Thoracic aorta (tissue), 2 donors: Measurements from ENCODE around the gene RANGAP1. TPM values are rescaled to one million over a fixed set of nuclear protein-coding genes. Genes with fewer than 3 reads are reported as not detected.

Source experiments
- ATAC-seq: fragments of 150-250 bp; one replicate; pipeline ENCODE4 v1.8.0; 2017; ENCODE audit warnings: low read depth; ENCODE audit not compliant: insufficient number of reproducible peaks, low FRiP score
- DNase-seq: peaks from one replicate; pipeline ENCODE4 v3.0.0-alpha.2; 2020; ENCODE audit warnings: low spot score
- H3K27ac ChIP-seq, 2 donors: fragments of 200-600 bp; sonication (generic); 1 replicate in 1 of 2; 2 replicates in 1 of 2; pipeline ENCODE4 v1.5.1; 2016; ENCODE audit warnings: mild to moderate bottlenecking in 2 of 2, moderate library complexity in 2 of 2
- H3K27me3 ChIP-seq: fragments of 200-600 bp; sonication (generic); replicated peaks from 2 replicates; pipeline ENCODE4 v1.6.0; 2016; ENCODE audit warnings: mild to moderate bottlenecking; ENCODE audit not compliant: insufficient read depth
- H3K36me3 ChIP-seq: fragments of 200-600 bp; sonication (generic); one replicate; pipeline ENCODE4 v1.5.1; 2016
- H3K4me1 ChIP-seq, 2 donors: fragments of 200-600 bp; sonication (generic); 1 replicate in 1 of 2; 2 replicates in 1 of 2; pipeline versions ENCODE4 v1.5.1 to v1.6.0; 2016; ENCODE audit warnings: low read depth in 2 of 2, mild to moderate bottlenecking in 1 of 2; ENCODE audit not compliant: control insufficient read depth in 1 of 2
- H3K4me3 ChIP-seq: fragments of 200-600 bp; sonication (generic); 2 replicates; pipeline ENCODE4 v1.5.1; 2016; ENCODE audit warnings: mild to moderate bottlenecking
- H3K9me3 ChIP-seq: fragments of 200-600 bp; sonication (generic); 2 replicates; pipeline ENCODE4 v1.5.1; 2016
- total RNA-seq, 2 donors: library from RNA; depleted of rRNA; stranded (reverse); fragments of >200 nt; gene quantifications; one replicate each; pipeline versions ENCODE4 v1.1.0 to v1.2.3, GENCODE V29; 2016
- TF ChIP-seq, protein P1 (sequence below): fragments of 200-600 bp; sonication (generic); IDR thresholded peaks from one replicate; pipeline ENCODE4 v1.5.1; 2019; ENCODE audit warnings: antibody characterized with exemption

RANGAP1 gene, protein sequence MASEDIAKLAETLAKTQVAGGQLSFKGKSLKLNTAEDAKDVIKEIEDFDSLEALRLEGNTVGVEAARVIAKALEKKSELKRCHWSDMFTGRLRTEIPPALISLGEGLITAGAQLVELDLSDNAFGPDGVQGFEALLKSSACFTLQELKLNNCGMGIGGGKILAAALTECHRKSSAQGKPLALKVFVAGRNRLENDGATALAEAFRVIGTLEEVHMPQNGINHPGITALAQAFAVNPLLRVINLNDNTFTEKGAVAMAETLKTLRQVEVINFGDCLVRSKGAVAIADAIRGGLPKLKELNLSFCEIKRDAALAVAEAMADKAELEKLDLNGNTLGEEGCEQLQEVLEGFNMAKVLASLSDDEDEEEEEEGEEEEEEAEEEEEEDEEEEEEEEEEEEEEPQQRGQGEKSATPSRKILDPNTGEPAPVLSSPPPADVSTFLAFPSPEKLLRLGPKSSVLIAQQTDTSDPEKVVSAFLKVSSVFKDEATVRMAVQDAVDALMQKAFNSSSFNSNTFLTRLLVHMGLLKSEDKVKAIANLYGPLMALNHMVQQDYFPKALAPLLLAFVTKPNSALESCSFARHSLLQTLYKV
- 10 to 100 TPM; 42.0 to 42.7 TPM for total RNA-seq

GRCh38 chr22:41285820-41286638 lies at the start of gene RANGAP1:
Gene RANGAP1 (minus strand): TSS chr22:41286187. CDS start chr22:41281044, 5,143 bp downstream.
- Histone ChIP-seq H3K9me3 (no peaks in the 10 kb centered on the region), H3K27ac (peak within 1 kb of the TSS; percentile 58 to 67), H3K27me3 (no peaks in the 10 kb centered on the region), H3K36me3 (peaks cover 11% of the 10 kb centered on the region), H3K4me1 (peaks cover 10 to 40% of the 10 kb centered on the region in 2 donors), H3K4me3 (peak within 1 kb of the TSS; percentile 88)
- peak; percentile 82 for DNase-seq
- TF ChIP-seq, protein P1, sequence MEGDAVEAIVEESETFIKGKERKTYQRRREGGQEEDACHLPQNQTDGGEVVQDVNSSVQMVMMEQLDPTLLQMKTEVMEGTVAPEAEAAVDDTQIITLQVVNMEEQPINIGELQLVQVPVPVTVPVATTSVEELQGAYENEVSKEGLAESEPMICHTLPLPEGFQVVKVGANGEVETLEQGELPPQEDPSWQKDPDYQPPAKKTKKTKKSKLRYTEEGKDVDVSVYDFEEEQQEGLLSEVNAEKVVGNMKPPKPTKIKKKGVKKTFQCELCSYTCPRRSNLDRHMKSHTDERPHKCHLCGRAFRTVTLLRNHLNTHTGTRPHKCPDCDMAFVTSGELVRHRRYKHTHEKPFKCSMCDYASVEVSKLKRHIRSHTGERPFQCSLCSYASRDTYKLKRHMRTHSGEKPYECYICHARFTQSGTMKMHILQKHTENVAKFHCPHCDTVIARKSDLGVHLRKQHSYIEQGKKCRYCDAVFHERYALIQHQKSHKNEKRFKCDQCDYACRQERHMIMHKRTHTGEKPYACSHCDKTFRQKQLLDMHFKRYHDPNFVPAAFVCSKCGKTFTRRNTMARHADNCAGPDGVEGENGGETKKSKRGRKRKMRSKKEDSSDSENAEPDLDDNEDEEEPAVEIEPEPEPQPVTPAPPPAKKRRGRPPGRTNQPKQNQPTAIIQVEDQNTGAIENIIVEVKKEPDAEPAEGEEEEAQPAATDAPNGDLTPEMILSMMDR, result peak; percentile 35
- peak; percentile 96 for ATAC-seq

DNA sequence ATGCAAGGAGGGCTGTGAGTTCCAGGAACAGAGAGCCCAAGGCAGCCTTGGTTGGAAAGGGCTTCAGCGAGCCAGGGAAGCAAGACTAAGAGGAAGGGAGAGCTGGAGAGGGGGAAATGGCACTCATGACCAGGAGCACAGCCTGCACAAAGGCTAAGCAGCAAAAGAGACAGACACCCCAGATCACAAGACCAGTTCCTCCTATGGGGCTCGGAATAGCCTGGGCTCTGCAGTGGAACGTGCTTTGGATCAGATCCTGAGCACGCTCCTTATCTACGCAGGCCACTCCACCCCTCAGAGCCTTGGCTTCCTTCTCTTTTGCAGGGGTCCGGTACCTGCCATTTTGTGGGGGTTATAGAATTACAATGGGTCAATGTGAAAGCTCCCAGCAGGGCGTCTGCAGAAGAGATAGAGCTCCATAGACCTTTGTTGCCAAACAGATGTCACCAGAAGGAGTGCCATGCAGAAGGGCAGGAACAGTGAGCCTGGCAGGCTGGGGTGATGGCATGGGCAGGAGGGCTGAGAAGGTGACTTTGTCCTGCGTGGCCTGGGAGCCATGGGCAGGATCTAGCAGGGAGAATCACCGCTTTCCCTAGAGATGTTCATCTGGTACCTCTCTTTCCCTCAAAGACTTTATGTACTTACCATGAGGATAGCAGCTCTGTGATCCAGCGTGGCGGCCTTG lies 49.1 kb upstream of the RANGAP1 start:
- Histone ChIP-seq H3K4me3 (no peak overlapping the region), H3K4me1 (no peaks in the 10 kb centered on the region), H3K27me3 (no peaks in the 10 kb centered on the region), H3K9me3 (no peaks in the 10 kb centered on the region), H3K27ac (no peak overlapping the region), H3K36me3 (peaks cover 37% of the 10 kb centered on the region)
- ATAC-seq, result no peak
- TF ChIP-seq, protein P1, result no peak
- DNase-seq, result no peak

GRCh38 chr22:41334215-41334614 lies 48.2 kb upstream of the RANGAP1 start:
- H3K4me1 ChIP-seq, result no peaks in the 10 kb centered on the region
- no peak overlapping the region for H3K27ac ChIP-seq
- no peaks in the 10 kb centered on the region for H3K27me3 ChIP-seq
- H3K9me3 ChIP-seq, result no peaks in the 10 kb centered on the region
- ATAC-seq (no peak), DNase-seq (no peak)
- H3K4me3 ChIP-seq, result no peak overlapping the region
- TF ChIP-seq, protein P1, result no peak
- peaks cover 44% of the 10 kb centered on the region for H3K36me3 ChIP-seq

- no peaks in the 10 kb centered on the region for H3K27me3 ChIP-seq
- TF ChIP-seq, protein P1, result no peak
- DNase-seq (no peak), ATAC-seq (no peak)
- no peaks in the 10 kb centered on the region for H3K4me1 ChIP-seq
- peaks cover 44% of the 10 kb centered on the region for H3K36me3 ChIP-seq
- H3K27ac ChIP-seq, result no peak overlapping the region
- H3K9me3 ChIP-seq, result no peaks in the 10 kb centered on the region
- no peak overlapping the region for H3K4me3 ChIP-seq
Measured at GRCh38 chr22:41333806-41334205, 47.8 kb upstream of the RANGAP1 start.
